ENCODE measurements around the gene HEYL.

Gene HEYL

DNA sequence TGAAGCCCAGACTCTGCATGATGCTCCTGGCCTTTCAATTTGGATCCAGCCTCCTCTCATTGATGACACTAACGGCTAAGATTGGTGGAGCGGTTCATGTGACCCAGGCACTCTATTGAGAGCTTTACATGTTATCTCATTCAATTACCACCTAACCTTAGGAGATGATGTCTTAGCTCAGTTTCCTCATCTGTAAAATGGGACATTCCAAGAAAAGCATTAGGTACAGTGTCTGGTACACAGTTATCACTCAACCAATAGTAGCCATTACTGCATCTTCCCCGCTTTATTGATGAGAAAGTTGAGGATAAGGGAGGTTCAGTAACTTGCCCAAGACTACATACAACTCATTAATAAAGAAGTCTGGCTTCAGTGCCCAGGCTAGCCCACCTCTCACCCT lies 17.0 kb downstream of the HEYL start:
- Histone ChIP-seq H3K9me2 (replicated peaks; ENCODE audit: control insufficient read depth, low read length) (no peaks in the 10 kb centered on the region), H3K79me2 (ENCODE audit: control insufficient read depth, low read length) (no peaks in the 10 kb centered on the region), H3K9me3 (ENCODE audit: control insufficient read depth, insufficient read depth, low read length) (no peaks in the 10 kb centered on the region), H4K20me1 (ENCODE audit: control insufficient read depth, insufficient read depth, low read depth, low read length) (no peaks in the 10 kb centered on the region), H3F3A (ENCODE audit: control insufficient read depth, insufficient read depth) (no peaks in the 10 kb centered on the region), H3K4me2 (ENCODE audit: low read length) (no peak overlapping the region), H3K27me3 (ENCODE audit: control insufficient read depth, low read length) (peaks cover 10% of the 10 kb centered on the region), H3K36me3 (ENCODE audit: control insufficient read depth, low read length) (no peaks in the 10 kb centered on the region), H3K27ac (ENCODE audit: low read depth, low read length) (no peak overlapping the region), H3K4me1 (ENCODE audit: control insufficient read depth, low read length) (no peaks in the 10 kb centered on the region), H3K4me3 (ENCODE audit: low read length) (no peak overlapping the region)
- no peak for TF ChIP-seq EZH2phosphoT487 (IDR thresholded peaks at IDR 0.05; ENCODE audit: borderline replicate concordance, low read length)
- TF ChIP-seq CTCF (IDR thresholded peaks at IDR 0.05; ENCODE audit: low read depth, low read length, poor library complexity, severe bottlenecking), result no peak

GRCh38 chr1:39620659-39621165 lies 18.7 kb downstream of the HEYL start:
- Histone ChIP-seq H3K9me3 (ENCODE audit: control insufficient read depth, insufficient read depth, low read length) (no peaks in the 10 kb centered on the region), H4K20me1 (ENCODE audit: control insufficient read depth, insufficient read depth, low read depth, low read length) (no peaks in the 10 kb centered on the region), H3K27me3 (ENCODE audit: control insufficient read depth, low read length) (peaks cover 11% of the 10 kb centered on the region), H3K27ac (ENCODE audit: low read depth, low read length) (no peak overlapping the region), H3K4me1 (ENCODE audit: control insufficient read depth, low read length) (no peaks in the 10 kb centered on the region), H3K9me2 (replicated peaks; ENCODE audit: control insufficient read depth, low read length) (no peaks in the 10 kb centered on the region), H3K36me3 (ENCODE audit: control insufficient read depth, low read length) (no peaks in the 10 kb centered on the region), H3K79me2 (ENCODE audit: control insufficient read depth, low read length) (no peaks in the 10 kb centered on the region), H3K4me2 (ENCODE audit: low read length) (no peak overlapping the region), H3K4me3 (ENCODE audit: low read length) (no peak overlapping the region), H3F3A (ENCODE audit: control insufficient read depth, insufficient read depth) (no peaks in the 10 kb centered on the region)
- TF ChIP-seq CTCF (IDR thresholded peaks at IDR 0.05; ENCODE audit: low read depth, low read length, poor library complexity, severe bottlenecking) (no peak), EZH2phosphoT487 (IDR thresholded peaks at IDR 0.05; ENCODE audit: borderline replicate concordance, low read length) (no peak)

GRCh38 chr1:39617488-39618049 lies 21.9 kb downstream of the HEYL start:
- H3K9me2 ChIP-seq (replicated peaks; ENCODE audit: control insufficient read depth, low read length), result no peaks in the 10 kb centered on the region
- H4K20me1 ChIP-seq (ENCODE audit: control insufficient read depth, insufficient read depth, low read depth, low read length), result no peaks in the 10 kb centered on the region
- H3F3A ChIP-seq (ENCODE audit: control insufficient read depth, insufficient read depth), result no peaks in the 10 kb centered on the region
- TF ChIP-seq EZH2phosphoT487 (IDR thresholded peaks at IDR 0.05; ENCODE audit: borderline replicate concordance, low read length) (no peak), CTCF (IDR thresholded peaks at IDR 0.05; ENCODE audit: low read depth, low read length, poor library complexity, severe bottlenecking) (no peak)
- no peaks in the 10 kb centered on the region for H3K4me1 ChIP-seq (ENCODE audit: control insufficient read depth, low read length)
- H3K27ac ChIP-seq (ENCODE audit: low read depth, low read length), result no peak overlapping the region
- H3K4me2 ChIP-seq (ENCODE audit: low read length), result no peak overlapping the region
- H3K4me3 ChIP-seq (ENCODE audit: low read length), result no peak overlapping the region
- H3K36me3 ChIP-seq (ENCODE audit: control insufficient read depth, low read length), result no peaks in the 10 kb centered on the region
- no peaks in the 10 kb centered on the region for H3K79me2 ChIP-seq (ENCODE audit: control insufficient read depth, low read length)
- peaks cover 6% of the 10 kb centered on the region for H3K27me3 ChIP-seq (ENCODE audit: control insufficient read depth, low read length)
- H3K9me3 ChIP-seq (ENCODE audit: control insufficient read depth, insufficient read depth, low read length), result no peaks in the 10 kb centered on the region
